ENCODE measurements around the gene PPM1E. TPM values are rescaled to one million over a fixed set of nuclear protein-coding genes. Genes with fewer than 3 reads are reported as not detected.

PPM1E gene
- total RNA-seq, 4 donors from 2014 or later, result under 0.01 to 0.42 TPM; not detected in 2

DNA sequence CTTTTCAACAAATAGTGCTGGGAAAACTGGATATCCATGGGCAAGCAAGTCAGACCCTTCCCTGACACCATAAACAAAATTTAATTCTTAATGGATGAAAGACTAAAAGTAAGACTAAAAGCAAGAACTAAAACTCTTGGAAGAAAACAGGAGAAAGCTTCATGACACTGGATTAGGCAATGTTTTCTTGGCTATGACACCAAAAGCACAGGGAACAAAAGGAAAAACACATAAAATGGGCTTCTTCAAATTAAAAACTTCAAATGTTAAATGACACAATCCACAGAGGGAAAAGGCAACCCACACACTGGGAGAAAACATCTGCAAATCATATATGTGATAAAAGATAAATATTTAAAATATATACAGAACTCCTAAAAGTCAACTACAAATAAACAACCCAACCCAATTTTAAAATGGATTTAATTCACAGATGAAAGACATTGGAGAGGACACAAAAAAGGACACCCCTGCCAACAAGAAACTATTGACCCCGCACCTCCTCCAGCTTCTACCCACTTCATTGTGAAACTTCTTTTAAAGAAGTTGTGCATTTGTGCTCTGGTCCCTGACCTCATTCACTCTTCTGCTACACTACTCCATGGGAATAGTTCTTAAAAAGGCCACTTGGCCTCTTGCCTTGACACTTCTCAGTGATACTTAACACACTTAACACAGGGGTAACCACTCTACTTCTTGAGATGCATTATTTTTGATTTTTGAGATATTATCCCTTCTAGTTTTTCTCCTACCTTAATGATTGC, 270.7 kb downstream of the PPM1E start:
- WGBS, 2 donors, result 50 to 61% methylated on average over 1 of the region's 1 CpG
- no peaks in the 10 kb centered on the region for H3K27me3 ChIP-seq
- TF ChIP-seq CTCF (IDR thresholded peaks at IDR 0.05) (no peak), EP300 (IDR thresholded peaks at IDR 0.05) (no peak), POLR2A (IDR thresholded peaks at IDR 0.05) (no peak)
- peak overlapping the region in 2 of 4 donors; percentile 29 to 62 for H3K27ac ChIP-seq
- no peak overlapping the region for H3K4me3 ChIP-seq
- no peaks in the 10 kb centered on the region for H3K9me3 ChIP-seq
- H3K4me1 ChIP-seq, result peaks cover 0 to 17% (median 0%) of the 10 kb centered on the region in 4 donors
- peaks cover 0 to 4% (median 0%) of the 10 kb centered on the region in 3 donors for H3K36me3 ChIP-seq
- DNase-seq (ENCODE audit: low spot score in 2 of 2), result peak in 1 of 2 donors; percentile 13

DNA sequence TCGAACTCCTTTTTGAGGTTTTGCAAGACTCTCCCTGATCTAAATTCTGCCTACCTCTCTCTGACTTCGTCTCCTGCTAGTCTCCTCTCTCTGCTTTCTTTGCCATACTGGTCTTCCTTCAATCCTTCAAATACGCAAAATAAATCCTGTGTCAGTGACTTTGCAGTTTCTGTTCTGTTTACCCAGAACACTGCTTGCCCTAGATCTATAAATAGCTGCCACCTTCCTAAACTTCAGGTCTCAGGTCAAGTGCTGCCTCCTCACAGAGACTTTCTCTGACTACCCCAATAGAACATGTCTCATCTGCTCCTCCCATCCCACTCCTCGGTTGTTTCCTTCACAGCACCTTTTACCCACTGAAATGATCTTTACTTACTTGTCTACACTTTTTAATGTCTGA, 272.1 kb downstream of the PPM1E start:
- Histone ChIP-seq H3K36me3 (peaks cover 0 to 8% (median 0%) of the 10 kb centered on the region in 3 donors), H3K9me3 (no peaks in the 10 kb centered on the region), H3K27me3 (no peaks in the 10 kb centered on the region), H3K4me1 (peaks cover 0 to 17% (median 0%) of the 10 kb centered on the region in 4 donors), H3K4me3 (no peak overlapping the region), H3K27ac (no peak overlapping the region)
- 71 to 82% methylated on average over 4 of the region's 4 CpGs for WGBS, 2 donors
- no peak for DNase-seq (ENCODE audit: low spot score in 2 of 2)
- TF ChIP-seq CTCF (IDR thresholded peaks at IDR 0.05) (no peak), EP300 (IDR thresholded peaks at IDR 0.05) (no peak), POLR2A (IDR thresholded peaks at IDR 0.05) (no peak)

- WGBS, 2 donors, result 88 to 89% methylated on average over 6 of the region's 6 CpGs
- Histone ChIP-seq H3K27me3 (no peaks in the 10 kb centered on the region), H3K4me3 (no peak overlapping the region), H3K27ac (no peak overlapping the region), H3K9me3 (no peaks in the 10 kb centered on the region), H3K36me3 (peaks cover 0 to 12% (median 0%) of the 10 kb centered on the region in 3 donors), H3K4me1 (peaks cover 0 to 17% (median 0%) of the 10 kb centered on the region in 4 donors)
- no peak for DNase-seq (ENCODE audit: low spot score in 2 of 2)
- TF ChIP-seq CTCF (IDR thresholded peaks at IDR 0.05), result no peak
- no peak for TF ChIP-seq EP300 (IDR thresholded peaks at IDR 0.05)
- no peak for TF ChIP-seq POLR2A (IDR thresholded peaks at IDR 0.05)
These were observed 272.7 kb downstream of the PPM1E start for GRCh38 chr17:59028328-59028727.

DNA sequence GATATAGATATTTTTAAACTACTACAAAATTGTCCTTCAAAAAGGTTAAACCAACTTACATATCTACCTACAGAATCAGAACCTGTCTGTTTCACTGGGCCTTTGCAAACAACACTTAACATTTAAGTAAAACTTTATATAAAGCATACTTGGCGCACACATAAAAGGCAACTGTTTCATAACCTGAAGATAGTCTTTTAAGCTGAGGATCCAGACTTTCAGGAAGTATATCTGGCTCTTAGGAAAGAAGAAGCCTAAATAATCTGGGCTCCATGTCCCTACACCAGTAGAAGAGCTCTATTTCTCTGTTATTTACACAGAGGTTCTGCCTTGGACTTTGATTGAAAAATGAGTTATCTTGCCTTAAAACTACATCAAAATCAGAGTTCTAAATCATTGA, 275.2 kb downstream of the PPM1E start:
- DNase-seq (ENCODE audit: low spot score in 2 of 2), result no peak
- no peaks in the 10 kb centered on the region for H3K9me3 ChIP-seq
- H3K27ac ChIP-seq, result no peak overlapping the region
- H3K36me3 ChIP-seq, result peaks cover 0 to 24% (median 0%) of the 10 kb centered on the region in 3 donors
- H3K4me1 ChIP-seq, result peaks cover 0 to 17% (median 0%) of the 10 kb centered on the region in 4 donors
- WGBS, 2 donors, result 95 to 97% methylated on average over 1 of the region's 1 CpG
- no peaks in the 10 kb centered on the region for H3K27me3 ChIP-seq
- no peak for TF ChIP-seq POLR2A (IDR thresholded peaks at IDR 0.05)
- TF ChIP-seq EP300 (IDR thresholded peaks at IDR 0.05), result no peak
- TF ChIP-seq CTCF (IDR thresholded peaks at IDR 0.05), result no peak
- no peak overlapping the region for H3K4me3 ChIP-seq

Small RNA genes within 50 kb of the gene (small RNA-seq; reads per million reads assigned to genes)
- gene AC025521.1, result not detected
- gene RF00017, result not detected
- gene RNU6-518P, result not detected

Other genes with a start within 250 kb of the PPM1E start
- gene MTMR4, start 241.2 kb upstream of the PPM1E start, total RNA-seq, result 10 to 100 TPM; 35.4 to 73.7 (median 39.1) TPM
- under 1 TPM in 2 of 4 donors, not detected in 2; under 0.01 to 0.21 TPM for gene TEX14, start 63.8 kb upstream of the PPM1E start, total RNA-seq
- gene RAD51C, start 63.3 kb upstream of the PPM1E start, total RNA-seq, result 10 to 100 TPM; 10.3 to 18.8 (median 13.5) TPM